ENCODE data around the gene GLS. TPM values are rescaled to one million over a fixed set of nuclear protein-coding genes. Genes with fewer than 3 reads are reported as not detected.

Gene GLS
- total RNA-seq, result 136 and 142 TPM in 2 replicates

GRCh38 chr2:190880378-190881083, at the start of gene GLS:
Gene GLS (plus strand): TSS chr2:190880821. CDS start chr2:190881085, 264 bp downstream.

GRCh38 chr2:191013932-191014652, 133.5 kb downstream of the GLS start, which contains the start of gene STAT1:
Gene STAT1 (minus strand): TSS chr2:191014171. CDS start chr2:191010003, 4,168 bp downstream.

Other genes starting within 250 kb of the GLS start
- 33.7 and 48.8 TPM in 2 replicates for gene NAB1, start 231.7 kb upstream of the GLS start, total RNA-seq
- gene STAT1, start 133.3 kb downstream of the GLS start, total RNA-seq, result 105 and 164 TPM in 2 replicates

All from smooth muscle cell of trachea (primary cell).